ENCODE data around the gene ZNF518A.

DNA sequence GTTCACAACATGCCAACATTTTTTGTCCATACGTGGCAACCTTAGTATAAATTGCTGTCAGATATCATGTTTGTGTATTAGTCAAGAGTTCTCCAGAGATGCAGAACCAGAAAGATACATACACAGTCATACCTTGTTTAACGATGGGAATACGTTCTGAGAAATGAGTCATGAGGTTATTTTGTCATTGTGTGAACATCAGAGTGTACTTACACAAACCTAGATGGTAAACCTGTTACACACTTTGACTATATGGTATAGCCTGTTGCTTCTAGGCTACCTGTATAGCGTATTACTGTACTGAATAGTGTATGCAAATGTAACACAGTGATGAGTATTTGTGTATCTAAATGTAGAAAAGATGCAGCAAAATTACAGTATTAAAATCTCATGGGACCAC, 22.3 kb downstream of the ZNF518A start:
- no peak for TF ChIP-seq CTCF (IDR thresholded peaks at IDR 0.05)
- no peak for TF ChIP-seq POLR2A (IDR thresholded peaks at IDR 0.05)
